ENCODE measurements around the gene AAK1. TPM values are rescaled to one million over a fixed set of nuclear protein-coding genes. Genes with fewer than 3 reads are reported as not detected.

Gene AAK1
- total and polyA plus RNA-seq, 10 of the 15 experiments (the other 5 are each of a cell fraction or from before 2014, with no cell fraction given) = 2.9 to 41.4 (median 17.5) TPM

DNA sequence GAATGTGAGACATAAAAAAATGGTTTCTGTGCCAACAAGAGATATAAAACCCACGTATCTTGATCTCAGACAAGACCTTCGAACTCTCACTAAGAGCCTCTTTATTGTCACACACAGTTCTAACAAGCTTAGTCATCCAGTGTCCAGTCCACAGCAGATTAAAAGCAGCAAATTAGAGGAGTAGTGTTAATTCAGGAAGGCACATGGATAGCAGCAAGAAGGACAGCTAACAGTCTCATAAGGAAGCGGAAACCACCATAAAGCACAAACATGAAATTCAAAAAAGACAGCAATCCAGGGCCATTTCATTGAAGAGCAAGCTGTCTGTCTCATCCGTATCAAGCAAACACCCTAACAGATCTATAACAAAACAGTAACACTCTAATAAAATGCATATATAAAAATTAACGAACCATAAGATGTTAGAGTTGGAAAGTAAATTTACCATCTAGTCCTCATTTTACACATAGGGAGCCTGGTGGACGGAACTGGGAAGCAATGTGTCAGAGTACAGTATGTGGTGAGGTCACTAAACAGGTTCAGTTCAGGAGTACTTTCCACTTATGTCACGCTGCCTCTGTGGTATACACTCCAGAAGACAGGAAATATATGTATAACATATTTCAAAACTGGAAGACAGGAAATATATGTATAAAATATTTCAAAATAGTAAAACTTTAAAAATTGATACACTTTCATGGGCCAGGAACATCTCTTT lies 18.3 kb downstream of the AAK1 start:
- DNase-seq (ENCODE audit: low read depth, low spot score) (no peak), FAIRE-seq (no peak), ATAC-seq (no peak)
- no peak overlapping the region for H3K4me2 ChIP-seq (ENCODE audit: control insufficient read depth, insufficient read depth)
- ChIA-PET RAD21 (ENCODE audit: unreplicated experiment) (no interaction called here), POLR2A (no interaction called here), CTCF (interaction anchor here (1.1 kb wide), 1 partner anchor 61 kb away, joined by 4 read pairs; no protein-coding TSS in a partner anchor), SMC1A (ENCODE audit: uncharacterized antibody, unreplicated experiment) (no interaction called here)
- in situ Hi-C loops (cut with MboI) = no loop called here
- H3K4me1 ChIP-seq (ENCODE audit: control insufficient read depth, insufficient read depth, low read length) = peaks cover 20% of the 10 kb centered on the region
- H3K4me3 ChIP-seq = no peak overlapping the region
- H3K9me3 ChIP-seq (replicated peaks; ENCODE audit: control insufficient read depth, insufficient read depth, low read length) = peaks cover 1% of the 10 kb centered on the region; the same call in 1 of the 3 replicates
- WGBS (ENCODE audit: insufficient coverage, insufficient replicate concordance, low lambda C conversion rate, missing lambda C conversion rate) = 76% methylated on average over 7 of the region's 7 CpGs
- TF ChIP-seq, protein P1, sequence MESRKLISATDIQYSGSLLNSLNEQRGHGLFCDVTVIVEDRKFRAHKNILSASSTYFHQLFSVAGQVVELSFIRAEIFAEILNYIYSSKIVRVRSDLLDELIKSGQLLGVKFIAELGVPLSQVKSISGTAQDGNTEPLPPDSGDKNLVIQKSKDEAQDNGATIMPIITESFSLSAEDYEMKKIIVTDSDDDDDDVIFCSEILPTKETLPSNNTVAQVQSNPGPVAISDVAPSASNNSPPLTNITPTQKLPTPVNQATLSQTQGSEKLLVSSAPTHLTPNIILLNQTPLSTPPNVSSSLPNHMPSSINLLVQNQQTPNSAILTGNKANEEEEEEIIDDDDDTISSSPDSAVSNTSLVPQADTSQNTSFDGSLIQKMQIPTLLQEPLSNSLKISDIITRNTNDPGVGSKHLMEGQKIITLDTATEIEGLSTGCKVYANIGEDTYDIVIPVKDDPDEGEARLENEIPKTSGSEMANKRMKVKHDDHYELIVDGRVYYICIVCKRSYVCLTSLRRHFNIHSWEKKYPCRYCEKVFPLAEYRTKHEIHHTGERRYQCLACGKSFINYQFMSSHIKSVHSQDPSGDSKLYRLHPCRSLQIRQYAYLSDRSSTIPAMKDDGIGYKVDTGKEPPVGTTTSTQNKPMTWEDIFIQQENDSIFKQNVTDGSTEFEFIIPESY (IDR thresholded peaks at IDR 0.05) = no peak
- TF ChIP-seq, protein P2, sequence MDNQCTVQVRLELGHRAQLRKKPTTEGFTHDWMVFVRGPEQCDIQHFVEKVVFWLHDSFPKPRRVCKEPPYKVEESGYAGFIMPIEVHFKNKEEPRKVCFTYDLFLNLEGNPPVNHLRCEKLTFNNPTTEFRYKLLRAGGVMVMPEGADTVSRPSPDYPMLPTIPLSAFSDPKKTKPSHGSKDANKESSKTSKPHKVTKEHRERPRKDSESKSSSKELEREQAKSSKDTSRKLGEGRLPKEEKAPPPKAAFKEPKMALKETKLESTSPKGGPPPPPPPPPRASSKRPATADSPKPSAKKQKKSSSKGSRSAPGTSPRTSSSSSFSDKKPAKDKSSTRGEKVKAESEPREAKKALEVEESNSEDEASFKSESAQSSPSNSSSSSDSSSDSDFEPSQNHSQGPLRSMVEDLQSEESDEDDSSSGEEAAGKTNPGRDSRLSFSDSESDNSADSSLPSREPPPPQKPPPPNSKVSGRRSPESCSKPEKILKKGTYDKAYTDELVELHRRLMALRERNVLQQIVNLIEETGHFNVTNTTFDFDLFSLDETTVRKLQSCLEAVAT (IDR thresholded peaks at IDR 0.05) = no peak
- TF ChIP-seq SPI1 (IDR thresholded peaks at IDR 0.05; ENCODE audit: borderline replicate concordance, insufficient read depth, low read depth, low read length) = no peak
- TF ChIP-seq HDGF (IDR thresholded peaks at IDR 0.05) = no peak
- TF ChIP-seq, protein P3, sequence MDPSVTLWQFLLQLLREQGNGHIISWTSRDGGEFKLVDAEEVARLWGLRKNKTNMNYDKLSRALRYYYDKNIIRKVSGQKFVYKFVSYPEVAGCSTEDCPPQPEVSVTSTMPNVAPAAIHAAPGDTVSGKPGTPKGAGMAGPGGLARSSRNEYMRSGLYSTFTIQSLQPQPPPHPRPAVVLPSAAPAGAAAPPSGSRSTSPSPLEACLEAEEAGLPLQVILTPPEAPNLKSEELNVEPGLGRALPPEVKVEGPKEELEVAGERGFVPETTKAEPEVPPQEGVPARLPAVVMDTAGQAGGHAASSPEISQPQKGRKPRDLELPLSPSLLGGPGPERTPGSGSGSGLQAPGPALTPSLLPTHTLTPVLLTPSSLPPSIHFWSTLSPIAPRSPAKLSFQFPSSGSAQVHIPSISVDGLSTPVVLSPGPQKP (IDR thresholded peaks at IDR 0.05; ENCODE audit: low read depth, low read length) = no peak
- H3K79me2 ChIP-seq (ENCODE audit: control insufficient read depth, insufficient read depth, low read length) = peaks cover 32% of the 10 kb centered on the region
- H4K20me1 ChIP-seq (ENCODE audit: control insufficient read depth, insufficient read depth) = no peaks in the 10 kb centered on the region
- no peak overlapping the region for H3K9ac ChIP-seq (ENCODE audit: control insufficient read depth, insufficient read depth, low read length)
- no TSS peak for BruUV-seq (replicated peaks)
- H3K36me3 ChIP-seq (ENCODE audit: control insufficient read depth in 2 of 2, insufficient read depth in 2 of 2, low read length in 1 of 2) = no peaks in the 10 kb centered on the region; a peak in 1 of 4 replicates
- no peaks in the 10 kb centered on the region for H3K27me3 ChIP-seq (replicated peaks in 1 of 2; ENCODE audit: control insufficient read depth in 2 of 2, insufficient read depth in 2 of 2, low read length in 1 of 2)
- H2AFZ ChIP-seq (ENCODE audit: control insufficient read depth, low read depth, low read length) = no peak overlapping the region
- intact Hi-C loops (cut with micrococcal nuclease; ENCODE audit: unreplicated experiment) = no loop called here
- H3K27ac ChIP-seq (ENCODE audit: control insufficient read depth, insufficient read depth) = no peak overlapping the region

Measured in GM12878 (cell line).